ENCODE measurements around the gene ANKH. TPM values are rescaled to one million over a fixed set of nuclear protein-coding genes. Genes with fewer than 3 reads are reported as not detected.

The ANKH gene
- total and polyA plus RNA-seq, 2 of the 13 experiments (the other 11 are each of a cell fraction or from before 2014, with no cell fraction given), result 25.0 to 36.0 TPM

GRCh38 chr5:14664270-14665100 is 207.1 kb downstream of the ANKH start, which contains the start of gene OTULIN (continued):
- no peak for TF ChIP-seq RBAK (CRISPR knock-in tag; IDR thresholded peaks at IDR 0.05)
- peak; percentile 63 for TF ChIP-seq ELF1 (CRISPR knock-in tag; IDR thresholded peaks at IDR 0.05)
- no peak; the same call in 1 of the 2 replicates for TF ChIP-seq ZSCAN29 (CRISPR knock-in tag; conservative IDR thresholded peaks at IDR 0.05)
- TF ChIP-seq SP1 (IDR thresholded peaks at IDR 0.05), result no peak
- TF ChIP-seq SP1 (CRISPR knock-in tag; IDR thresholded peaks at IDR 0.05), result peak; percentile 71
- no peak for TF ChIP-seq ZNF256 (CRISPR knock-in tag; conservative IDR thresholded peaks at IDR 0.05)
- TF ChIP-seq HOXA9 (CRISPR knock-in tag; IDR thresholded peaks at IDR 0.05; ENCODE audit: borderline replicate concordance), result peak; percentile 89
- TF ChIP-seq ZFYVE20 (CRISPR knock-in tag; IDR thresholded peaks at IDR 0.05; ENCODE audit: borderline replicate concordance, low read depth), result peak; percentile 42; the same call in 1 of the 2 replicates
- TF ChIP-seq ZNF792 (CRISPR knock-in tag; IDR thresholded peaks at IDR 0.05), result peak; percentile 76; the same call in 1 of the 2 replicates
- no peak for TF ChIP-seq MBNL3 (CRISPR knock-in tag; conservative IDR thresholded peaks at IDR 0.05)
- TF ChIP-seq ZNF547 (CRISPR knock-in tag; IDR thresholded peaks at IDR 0.05), result peak; percentile 92; the same call in 1 of the 2 replicates
- TF ChIP-seq ZNF264 (CRISPR knock-in tag; IDR thresholded peaks at IDR 0.05), result peak; percentile 33; the same call in 1 of the 2 replicates
- TF ChIP-seq ZFP36L1 (CRISPR knock-in tag; IDR thresholded peaks at IDR 0.05), result peak; percentile 90
- no peak for TF ChIP-seq STAT5B (CRISPR knock-in tag; IDR thresholded peaks at IDR 0.05)
- TF ChIP-seq MED8 (CRISPR knock-in tag; IDR thresholded peaks at IDR 0.05; ENCODE audit: insufficient replicate concordance), result no peak
- no peak for TF ChIP-seq AFF4 (CRISPR knock-in tag; IDR thresholded peaks at IDR 0.05)
- 0 out of 2 replicates have a peak, but pooled peaks have one; percentile 50 for TF ChIP-seq ZNF564 (CRISPR knock-in tag; IDR thresholded peaks at IDR 0.05)
- no peak for TF ChIP-seq ZBTB14 (CRISPR knock-in tag; IDR thresholded peaks at IDR 0.05)
- TF ChIP-seq PCBP2 (optimal IDR thresholded peaks at IDR 0.05; ENCODE audit: low read depth, low read length, poor library complexity, severe bottlenecking), result no peak
- TF ChIP-seq FOSL1 (CRISPR knock-in tag; IDR thresholded peaks at IDR 0.05; ENCODE audit: borderline replicate concordance), result no peak
- TF ChIP-seq ZNF24 (IDR thresholded peaks at IDR 0.05), result no peak
- TF ChIP-seq SMARCE1 (IDR thresholded peaks at IDR 0.05; ENCODE audit: borderline replicate concordance), result no peak
- peak; percentile 87 for TF ChIP-seq ZNF501 (CRISPR knock-in tag; IDR thresholded peaks at IDR 0.05)
- peak; percentile 99 for TF ChIP-seq HNRNPLL (IDR thresholded peaks at IDR 0.05; ENCODE audit: low read depth, low read length, poor library complexity, severe bottlenecking)
- TF ChIP-seq ZNF777 (CRISPR knock-in tag; IDR thresholded peaks at IDR 0.05), result peak; percentile 95
- TF ChIP-seq ISX (CRISPR knock-in tag; conservative IDR thresholded peaks at IDR 0.05), result no peak
- TF ChIP-seq ZBTB3 (CRISPR knock-in tag; IDR thresholded peaks at IDR 0.05; ENCODE audit: borderline replicate concordance, low read depth), result no peak
- peak; percentile 90 for TF ChIP-seq KDM3A (CRISPR knock-in tag; IDR thresholded peaks at IDR 0.05; ENCODE audit: low read depth)
